Endodermal cell (in vitro differentiated cells): ENCODE data around the gene C3. TPM values are rescaled to one million over a fixed set of nuclear protein-coding genes. Genes with fewer than 3 reads are reported as not detected.
"Not testable (repeated sequence)": the region's sequence is repeated elsewhere in the genome, so short reads cannot be mapped to it uniquely, and the experiment has no call there.

Experiments used
- DNase-seq: peaks from one replicate; pipeline ENCODE4 v3.0.0-alpha.2; 2017
- H3K27ac ChIP-seq: 2 replicates; pipeline ENCODE4 v1.5.1; 2013; ENCODE audit warnings: mild to moderate bottlenecking, low read depth, low read length, moderate library complexity
- H3K27me3 ChIP-seq: 2 replicates; pipeline ENCODE4 v1.6.1; 2013; ENCODE audit warnings: mild to moderate bottlenecking, low read length, moderate library complexity; ENCODE audit not compliant: insufficient read depth, control insufficient read depth, poor library complexity, severe bottlenecking
- H3K36me3 ChIP-seq: 2 replicates; pipeline ENCODE4 v1.7.0; 2013; ENCODE audit warnings: mild to moderate bottlenecking, low read length, moderate library complexity; ENCODE audit not compliant: control insufficient read depth, insufficient read depth
- H3K4me1 ChIP-seq: one replicate; pipeline ENCODE4 v1.7.0; 2013; ENCODE audit warnings: low read length; ENCODE audit not compliant: control insufficient read depth, insufficient read depth
- H3K4me3 ChIP-seq: 2 replicates; pipeline ENCODE4 v1.5.1; 2013; ENCODE audit warnings: mild to moderate bottlenecking, low read length, moderate library complexity
- H3K9ac ChIP-seq: 2 replicates; pipeline ENCODE4 v1.6.1; 2013; ENCODE audit warnings: mild to moderate bottlenecking, low read length, moderate library complexity; ENCODE audit not compliant: poor library complexity, severe bottlenecking; ENCODE audit errors: extremely low read depth
- H3K9me3 ChIP-seq: 2 replicates; pipeline ENCODE4 v1.6.1; 2013; ENCODE audit warnings: mild to moderate bottlenecking, low read length, moderate library complexity; ENCODE audit not compliant: control insufficient read depth
- H3K27ac Mint-ChIP-seq: 2 replicates; pipeline ENCODE4 v1.8.0; 2020; ENCODE audit warnings: mixed read lengths
- H3K27me3 Mint-ChIP-seq: 2 replicates; pipeline ENCODE4 v1.8.0; 2021; ENCODE audit warnings: mild to moderate bottlenecking, mixed read lengths; ENCODE audit not compliant: insufficient read depth
- H3K36me3 Mint-ChIP-seq: 2 replicates; pipeline ENCODE4 v1.8.0; 2020; ENCODE audit warnings: low read depth, mixed read lengths
- H3K4me1 Mint-ChIP-seq: 2 replicates; pipeline ENCODE4 v1.8.0; 2020; ENCODE audit warnings: mixed read lengths
- H3K4me3 Mint-ChIP-seq: 2 replicates; pipeline ENCODE4 v1.8.0; 2020; ENCODE audit warnings: mild to moderate bottlenecking, moderate library complexity, mixed read lengths
- H3K9me3 Mint-ChIP-seq: 2 replicates; pipeline ENCODE4 v1.8.0; 2020; ENCODE audit warnings: mild to moderate bottlenecking, mixed read lengths
- WGBS, 2 experiments: methylation state at CpG; one replicate each; pipeline versions ENCODE4 v1.1.5 to v1.1.7; 2013; ENCODE audit warnings: missing lambda C conversion rate in 2 of 2, mixed read lengths in 1 of 2; ENCODE audit not compliant: insufficient coverage in 1 of 2, insufficient read length in 1 of 2; 5-methylcytosine and 5-hydroxymethylcytosine counted together
- total RNA-seq, 2 donors: library from RNA; stranded (reverse); fragmentation: NEBNext Ultra II Directional in 1 of 2; extraction: Animal tissue kit (Norgen Biotek cat#: 25700) in 1 of 2; gene quantifications; 2 replicates in 1 of 2; 3 replicates in 1 of 2; pipeline ENCODE4 v1.2.1, GENCODE V29; 2021
- TF ChIP-seq, protein P1 (sequence below): fragments of 200-600 bp; sonication (generic); conservative IDR thresholded peaks from 2 replicates; pipeline ENCODE4 v1.5.0; 2021; ENCODE audit warnings: antibody characterized with exemption, mild to moderate bottlenecking

Gene C3
- total RNA-seq, 2 donors from 2014 or later = 13.7 to 23.5 TPM

DNA sequence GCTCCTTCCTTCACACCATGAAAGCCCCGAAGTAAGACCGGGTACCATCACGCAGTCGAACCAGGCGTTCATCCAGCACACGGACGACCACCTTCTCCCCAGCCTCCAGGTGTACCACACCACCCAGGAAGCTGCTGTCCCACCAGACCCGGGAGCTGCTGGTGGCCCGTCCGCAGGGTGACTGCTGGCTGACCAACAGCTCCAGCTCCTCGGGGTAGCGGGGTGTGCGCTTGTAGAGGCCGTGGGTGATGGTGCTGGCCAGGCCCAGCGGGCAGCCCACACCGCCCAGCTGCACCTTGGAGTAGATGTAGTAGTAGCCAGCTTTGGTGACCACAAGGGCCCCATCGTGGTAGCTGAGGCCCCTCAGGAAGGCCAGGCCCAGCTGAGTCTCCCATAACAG lies 55.5 kb downstream of the C3 start:
- Histone ChIP-seq H3K4me1 (no peaks in the 10 kb centered on the region), H3K9me3 (peaks cover 57% of the 10 kb centered on the region), H3K27ac (no peak overlapping the region), H3K9ac (no peak overlapping the region), H3K36me3 (no peaks in the 10 kb centered on the region), H3K4me3 (no peak overlapping the region), H3K27me3 (no peaks in the 10 kb centered on the region)
- WGBS, 2 experiments = 91 to 95% methylated on average over 11 to 17 of the region's 17 CpGs
- TF ChIP-seq, protein P1, sequence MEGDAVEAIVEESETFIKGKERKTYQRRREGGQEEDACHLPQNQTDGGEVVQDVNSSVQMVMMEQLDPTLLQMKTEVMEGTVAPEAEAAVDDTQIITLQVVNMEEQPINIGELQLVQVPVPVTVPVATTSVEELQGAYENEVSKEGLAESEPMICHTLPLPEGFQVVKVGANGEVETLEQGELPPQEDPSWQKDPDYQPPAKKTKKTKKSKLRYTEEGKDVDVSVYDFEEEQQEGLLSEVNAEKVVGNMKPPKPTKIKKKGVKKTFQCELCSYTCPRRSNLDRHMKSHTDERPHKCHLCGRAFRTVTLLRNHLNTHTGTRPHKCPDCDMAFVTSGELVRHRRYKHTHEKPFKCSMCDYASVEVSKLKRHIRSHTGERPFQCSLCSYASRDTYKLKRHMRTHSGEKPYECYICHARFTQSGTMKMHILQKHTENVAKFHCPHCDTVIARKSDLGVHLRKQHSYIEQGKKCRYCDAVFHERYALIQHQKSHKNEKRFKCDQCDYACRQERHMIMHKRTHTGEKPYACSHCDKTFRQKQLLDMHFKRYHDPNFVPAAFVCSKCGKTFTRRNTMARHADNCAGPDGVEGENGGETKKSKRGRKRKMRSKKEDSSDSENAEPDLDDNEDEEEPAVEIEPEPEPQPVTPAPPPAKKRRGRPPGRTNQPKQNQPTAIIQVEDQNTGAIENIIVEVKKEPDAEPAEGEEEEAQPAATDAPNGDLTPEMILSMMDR = no peak
- peaks cover 2% of the 10 kb centered on the region for H3K27me3 Mint-ChIP-seq
- H3K36me3 Mint-ChIP-seq = peaks cover 2% of the 10 kb centered on the region
- DNase-seq = no peak
- no peak overlapping the region for H3K27ac Mint-ChIP-seq
- peaks cover 3% of the 10 kb centered on the region for H3K4me1 Mint-ChIP-seq
- no peak overlapping the region for H3K4me3 Mint-ChIP-seq
- H3K9me3 Mint-ChIP-seq = peaks cover 4% of the 10 kb centered on the region

DNA sequence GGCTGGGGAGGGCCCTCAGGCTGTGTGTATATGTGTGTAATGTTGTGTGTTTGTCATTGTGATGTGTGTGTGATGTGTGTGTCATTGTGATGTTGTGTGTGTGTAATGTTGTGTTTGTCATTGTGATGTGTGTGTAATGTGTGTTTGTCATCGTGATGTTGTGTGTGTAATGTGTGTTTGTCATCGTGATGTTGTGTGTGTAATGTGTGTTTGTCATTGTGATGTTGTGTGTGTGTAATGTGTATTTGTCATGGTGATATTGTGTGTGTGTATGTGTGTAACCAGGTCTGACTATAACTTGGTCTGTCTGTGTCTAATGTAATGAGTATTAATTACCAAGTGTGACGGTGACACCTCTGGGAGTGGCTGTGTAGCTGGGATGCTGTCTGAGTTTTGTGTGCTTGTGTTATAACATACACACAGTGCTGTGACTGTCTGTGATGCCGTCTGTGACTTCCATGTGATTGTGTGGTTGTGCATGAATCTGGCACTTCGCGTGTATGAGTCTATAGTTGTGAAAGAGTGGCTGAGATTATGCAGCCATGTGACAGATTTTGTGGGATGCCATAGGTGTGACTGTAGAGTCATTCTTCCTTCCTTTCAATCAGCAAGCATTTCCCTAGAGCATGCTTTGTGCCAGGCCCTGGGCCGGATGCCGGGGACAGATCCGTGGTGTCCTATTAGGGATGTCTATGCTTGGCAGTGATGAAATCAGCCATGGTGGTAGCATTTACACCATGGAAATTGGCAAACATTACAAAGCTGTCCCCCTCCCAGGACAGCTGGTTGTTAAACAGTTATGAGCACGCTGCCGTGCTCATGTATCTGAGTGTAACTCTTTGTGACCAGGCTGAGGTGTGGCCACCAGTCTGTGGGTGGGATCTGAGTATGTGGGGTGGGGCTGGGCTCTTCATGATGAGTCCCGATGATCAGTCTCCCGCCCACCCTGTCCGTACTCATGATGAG lies 56.9 kb downstream of the C3 start:
- Histone ChIP-seq H3K9ac (no peak overlapping the region), H3K4me3 (peak overlapping the region; percentile 72), H3K27me3 (no peaks in the 10 kb centered on the region), H3K27ac (no peak overlapping the region), H3K36me3 (no peaks in the 10 kb centered on the region), H3K4me1 (no peaks in the 10 kb centered on the region), H3K9me3 (peaks cover 63% of the 10 kb centered on the region)
- DNase-seq = no peak
- peaks cover 3% of the 10 kb centered on the region for H3K4me1 Mint-ChIP-seq
- H3K9me3 Mint-ChIP-seq = peaks cover 16% of the 10 kb centered on the region
- TF ChIP-seq, protein P1 = no peak
- peaks cover 12% of the 10 kb centered on the region for H3K36me3 Mint-ChIP-seq
- WGBS, 2 experiments = 80 to 82% methylated on average over 7 to 12 of the region's 14 CpGs
- H3K27me3 Mint-ChIP-seq = no peaks in the 10 kb centered on the region
- no peak overlapping the region for H3K4me3 Mint-ChIP-seq
- no peak overlapping the region for H3K27ac Mint-ChIP-seq

DNA sequence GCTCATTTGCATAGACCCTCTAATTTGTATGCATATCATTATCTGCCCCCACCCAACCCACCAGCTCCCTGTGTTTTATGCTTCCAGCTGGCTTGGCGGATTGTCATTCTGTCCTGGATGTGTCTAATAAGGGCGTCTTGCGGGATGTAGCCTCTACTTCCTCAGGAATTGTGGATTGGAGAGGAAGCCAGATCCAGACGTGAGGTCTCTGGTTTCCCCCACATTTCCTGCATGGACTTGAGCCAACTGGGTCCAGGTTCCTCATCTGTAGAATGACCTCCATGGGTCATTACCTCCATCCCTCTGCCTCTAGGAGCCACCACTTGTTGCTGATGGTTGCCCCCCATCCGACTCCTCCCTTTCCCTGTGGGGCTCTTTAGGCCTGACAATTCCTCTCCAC lies 57.7 kb downstream of the C3 start:
- Histone ChIP-seq H3K9me3 (peaks cover 68% of the 10 kb centered on the region), H3K9ac (no peak overlapping the region), H3K4me3 (peak overlapping the region; percentile 72), H3K4me1 (no peaks in the 10 kb centered on the region), H3K36me3 (no peaks in the 10 kb centered on the region), H3K27me3 (no peaks in the 10 kb centered on the region), H3K27ac (no peak overlapping the region)
- H3K4me3 Mint-ChIP-seq = no peak overlapping the region
- WGBS, 2 experiments = 81 to 89% methylated on average over 5 of the region's 5 CpGs
- no peak overlapping the region for H3K27ac Mint-ChIP-seq
- TF ChIP-seq, protein P1 = no peak
- no peaks in the 10 kb centered on the region for H3K27me3 Mint-ChIP-seq
- DNase-seq = no peak
- H3K36me3 Mint-ChIP-seq = peaks cover 17% of the 10 kb centered on the region
- peaks cover 3% of the 10 kb centered on the region for H3K4me1 Mint-ChIP-seq
- H3K9me3 Mint-ChIP-seq = peaks cover 24% of the 10 kb centered on the region

DNA sequence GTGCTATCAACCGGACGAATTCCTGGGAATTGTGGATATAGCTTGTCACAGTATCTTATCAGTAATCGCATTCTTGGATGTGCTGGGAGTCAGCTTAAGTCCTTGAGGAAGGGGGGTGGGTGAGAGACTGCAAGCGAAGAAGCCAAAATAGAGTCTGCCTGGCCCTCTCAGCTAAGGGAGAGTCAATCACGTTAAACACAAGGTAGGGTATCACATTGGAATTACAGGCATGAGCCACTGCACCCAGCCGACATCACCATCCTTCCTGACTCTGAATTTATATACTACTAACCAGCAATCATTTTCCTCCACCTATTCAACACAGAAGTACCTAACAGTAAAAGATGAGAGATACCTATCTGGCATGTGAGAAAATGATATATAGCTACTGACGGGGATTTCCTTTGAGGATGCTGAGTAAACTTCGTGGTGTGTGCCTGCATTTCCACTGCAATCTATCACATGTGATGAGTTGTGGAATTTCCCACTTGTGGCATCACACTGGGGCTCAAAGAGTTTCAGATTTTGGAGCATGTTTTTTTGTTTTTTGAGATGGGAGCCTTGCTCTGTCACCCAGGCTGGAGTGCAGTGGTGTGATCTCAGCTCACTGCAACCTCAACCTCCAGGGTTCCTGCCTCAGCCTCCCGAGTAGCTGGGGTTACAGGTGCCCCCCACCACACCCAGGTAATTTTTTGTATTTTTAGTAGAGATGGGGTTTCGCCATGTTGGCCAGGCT lies 58.8 kb downstream of the C3 start:
- peaks cover 34% of the 10 kb centered on the region for H3K9me3 Mint-ChIP-seq
- Histone ChIP-seq H3K9me3 (peaks cover 73% of the 10 kb centered on the region), H3K27ac (peak overlapping the region; percentile 4), H3K4me3 (peak overlapping the region; percentile 76)
- 68 to 74% methylated on average over 6 to 7 of the region's 10 CpGs for WGBS, 2 experiments
- H3K4me1 ChIP-seq, H3K4me1 Mint-ChIP-seq, H3K27me3 ChIP-seq, H3K27me3 Mint-ChIP-seq, H3K9ac ChIP-seq, H3K36me3 ChIP-seq: not testable (repeated sequence)
- H3K36me3 Mint-ChIP-seq = peaks cover 23% of the 10 kb centered on the region
- H3K27ac Mint-ChIP-seq = peak overlapping the region; percentile 96
- peak overlapping the region; percentile 71 for H3K4me3 Mint-ChIP-seq
- peak; percentile 79 for DNase-seq
